Measurements from ENCODE around the gene NOC2L.

NOC2L gene

DNA sequence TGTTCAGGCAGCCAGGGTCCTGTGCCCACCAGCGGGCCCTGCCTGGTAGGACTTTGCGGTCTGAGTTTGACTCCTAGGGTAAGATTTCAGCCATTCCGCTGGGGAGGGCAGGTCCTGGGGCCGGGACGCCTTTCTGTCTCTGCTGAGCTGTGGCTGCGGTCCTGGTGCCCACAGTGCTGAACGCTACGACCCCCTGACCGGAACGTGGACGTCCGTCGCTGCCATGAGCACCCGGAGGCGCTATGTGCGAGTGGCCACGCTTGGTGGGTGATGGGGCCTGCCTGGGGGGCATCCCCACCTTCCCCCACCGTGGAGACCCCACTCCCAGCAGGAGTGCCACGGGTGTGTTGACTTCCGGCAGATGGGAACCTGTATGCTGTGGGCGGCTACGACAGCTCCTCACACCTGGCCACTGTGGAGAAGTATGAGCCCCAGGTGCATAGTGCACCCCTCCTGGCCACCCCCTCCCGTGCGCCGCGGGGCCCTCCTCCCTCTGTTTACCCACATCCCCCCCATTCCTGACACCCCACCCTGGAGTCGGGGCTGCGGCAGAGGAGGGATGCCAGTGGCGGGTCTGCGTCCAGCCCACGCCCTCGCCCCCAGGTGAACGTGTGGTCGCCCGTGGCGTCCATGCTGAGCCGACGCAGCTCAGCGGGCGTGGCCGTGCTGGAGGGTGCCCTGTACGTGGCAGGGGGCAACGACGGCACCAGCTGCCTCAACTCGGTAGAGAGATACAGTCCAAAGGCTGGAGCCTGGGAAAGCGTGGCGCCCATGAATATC is 4.9 kb upstream of the NOC2L start:
- Histone ChIP-seq H3K27me3 (ENCODE audit: insufficient read depth, low read length) (no peaks in the 10 kb centered on the region; the same call in 1 of the 2 replicates), H2AFZ (ENCODE audit: low read length) (no peak overlapping the region)
- TF ChIP-seq, protein P1, sequence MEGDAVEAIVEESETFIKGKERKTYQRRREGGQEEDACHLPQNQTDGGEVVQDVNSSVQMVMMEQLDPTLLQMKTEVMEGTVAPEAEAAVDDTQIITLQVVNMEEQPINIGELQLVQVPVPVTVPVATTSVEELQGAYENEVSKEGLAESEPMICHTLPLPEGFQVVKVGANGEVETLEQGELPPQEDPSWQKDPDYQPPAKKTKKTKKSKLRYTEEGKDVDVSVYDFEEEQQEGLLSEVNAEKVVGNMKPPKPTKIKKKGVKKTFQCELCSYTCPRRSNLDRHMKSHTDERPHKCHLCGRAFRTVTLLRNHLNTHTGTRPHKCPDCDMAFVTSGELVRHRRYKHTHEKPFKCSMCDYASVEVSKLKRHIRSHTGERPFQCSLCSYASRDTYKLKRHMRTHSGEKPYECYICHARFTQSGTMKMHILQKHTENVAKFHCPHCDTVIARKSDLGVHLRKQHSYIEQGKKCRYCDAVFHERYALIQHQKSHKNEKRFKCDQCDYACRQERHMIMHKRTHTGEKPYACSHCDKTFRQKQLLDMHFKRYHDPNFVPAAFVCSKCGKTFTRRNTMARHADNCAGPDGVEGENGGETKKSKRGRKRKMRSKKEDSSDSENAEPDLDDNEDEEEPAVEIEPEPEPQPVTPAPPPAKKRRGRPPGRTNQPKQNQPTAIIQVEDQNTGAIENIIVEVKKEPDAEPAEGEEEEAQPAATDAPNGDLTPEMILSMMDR (IDR thresholded peaks at IDR 0.05; ENCODE audit: low read length): no peak
- no peak for TF ChIP-seq EZH2 (IDR thresholded peaks at IDR 0.05; ENCODE audit: borderline replicate concordance, low read length)

GRCh38 chr1:963301-963651 is 4.2 kb upstream of the NOC2L start:
- H3K4me2 ChIP-seq (ENCODE audit: low read length): no peak overlapping the region
- no peak overlapping the region for H3K27ac ChIP-seq (ENCODE audit: low read depth, low read length, poor library complexity, severe bottlenecking)
- no peak overlapping the region for H2AFZ ChIP-seq (ENCODE audit: low read length)
- TF ChIP-seq, protein P1 (IDR thresholded peaks at IDR 0.05; ENCODE audit: low read length): no peak
- TF ChIP-seq EZH2 (IDR thresholded peaks at IDR 0.05; ENCODE audit: borderline replicate concordance, low read length): no peak
- H3K9ac ChIP-seq (ENCODE audit: low read length): no peak overlapping the region
- H3K9me2 ChIP-seq (ENCODE audit: low read depth, low read length): no peaks in the 10 kb centered on the region
- peaks cover 31% of the 10 kb centered on the region for H3K4me1 ChIP-seq (ENCODE audit: insufficient read depth, low read length, severe bottlenecking)
- no peaks in the 10 kb centered on the region for H4K20me1 ChIP-seq (ENCODE audit: insufficient read depth, low read length)
- H3K36me3 ChIP-seq (ENCODE audit: insufficient read depth, low read length): no peaks in the 10 kb centered on the region; the same call in 1 of the 2 replicates
- no peaks in the 10 kb centered on the region for H3K9me3 ChIP-seq (ENCODE audit: low read length)
- H3F3A ChIP-seq (ENCODE audit: insufficient read depth, low read length): no peaks in the 10 kb centered on the region
- H3K4me3 ChIP-seq (ENCODE audit: low read depth, low read length, poor library complexity, severe bottlenecking): no peak overlapping the region
- peaks cover 7% of the 10 kb centered on the region for H3K79me2 ChIP-seq (ENCODE audit: insufficient read depth, low read length)
- no peaks in the 10 kb centered on the region; the same call in 1 of the 2 replicates for H3K27me3 ChIP-seq (ENCODE audit: insufficient read depth, low read length)

More for the DNA sequence above, 4.9 kb upstream of the NOC2L start:
- H3K9me3 ChIP-seq (ENCODE audit: low read length): no peaks in the 10 kb centered on the region
- no peaks in the 10 kb centered on the region; the same call in 1 of the 2 replicates for H3K36me3 ChIP-seq (ENCODE audit: insufficient read depth, low read length)
- H3K4me3 ChIP-seq (ENCODE audit: low read depth, low read length, poor library complexity, severe bottlenecking): no peak overlapping the region
- no peak overlapping the region for H3K9ac ChIP-seq (ENCODE audit: low read length)
- no peaks in the 10 kb centered on the region for H3K9me2 ChIP-seq (ENCODE audit: low read depth, low read length)
- peaks cover 30% of the 10 kb centered on the region for H3K4me1 ChIP-seq (ENCODE audit: insufficient read depth, low read length, severe bottlenecking)
- H3K4me2 ChIP-seq (ENCODE audit: low read length): no peak overlapping the region
- no peak overlapping the region for H3K27ac ChIP-seq (ENCODE audit: low read depth, low read length, poor library complexity, severe bottlenecking)
- no peaks in the 10 kb centered on the region for H3F3A ChIP-seq (ENCODE audit: insufficient read depth, low read length)
- H3K79me2 ChIP-seq (ENCODE audit: insufficient read depth, low read length): peaks cover under 1% of the 10 kb centered on the region; the same call in 1 of the 2 replicates
- H4K20me1 ChIP-seq (ENCODE audit: insufficient read depth, low read length): no peaks in the 10 kb centered on the region

- H3F3A ChIP-seq (ENCODE audit: insufficient read depth, low read length): no peaks in the 10 kb centered on the region
- H3K9ac ChIP-seq (ENCODE audit: low read length): no peak overlapping the region
- no peaks in the 10 kb centered on the region for H3K9me3 ChIP-seq (ENCODE audit: low read length)
- peaks cover 11% of the 10 kb centered on the region for H3K79me2 ChIP-seq (ENCODE audit: insufficient read depth, low read length)
- H2AFZ ChIP-seq (ENCODE audit: low read length): no peak overlapping the region
- H3K4me3 ChIP-seq (ENCODE audit: low read depth, low read length, poor library complexity, severe bottlenecking): no peak overlapping the region
- H3K27ac ChIP-seq (ENCODE audit: low read depth, low read length, poor library complexity, severe bottlenecking): no peak overlapping the region
- no peak overlapping the region; the same call in 1 of the 2 replicates for H3K4me2 ChIP-seq (ENCODE audit: low read length)
- H3K36me3 ChIP-seq (ENCODE audit: insufficient read depth, low read length): no peaks in the 10 kb centered on the region; the same call in 1 of the 2 replicates
- no peaks in the 10 kb centered on the region for H3K9me2 ChIP-seq (ENCODE audit: low read depth, low read length)
- H3K4me1 ChIP-seq (ENCODE audit: insufficient read depth, low read length, severe bottlenecking): peaks cover 37% of the 10 kb centered on the region
- no peaks in the 10 kb centered on the region for H3K27me3 ChIP-seq (ENCODE audit: insufficient read depth, low read length)
- TF ChIP-seq, protein P1 (IDR thresholded peaks at IDR 0.05; ENCODE audit: low read length): no peak
- no peak for TF ChIP-seq EZH2 (IDR thresholded peaks at IDR 0.05; ENCODE audit: borderline replicate concordance, low read length)
- H4K20me1 ChIP-seq (ENCODE audit: insufficient read depth, low read length): no peaks in the 10 kb centered on the region
Observed at GRCh38 chr1:962381-963300, 3.6 kb upstream of the NOC2L start.

Measured in OCI-LY1 (cell line).